Measurements from ENCODE around the gene PEX3.
"Not testable (repeated sequence)": the region's sequence is repeated elsewhere in the genome, so short reads cannot be mapped to it uniquely, and the experiment has no call there.

PEX3 gene

DNA sequence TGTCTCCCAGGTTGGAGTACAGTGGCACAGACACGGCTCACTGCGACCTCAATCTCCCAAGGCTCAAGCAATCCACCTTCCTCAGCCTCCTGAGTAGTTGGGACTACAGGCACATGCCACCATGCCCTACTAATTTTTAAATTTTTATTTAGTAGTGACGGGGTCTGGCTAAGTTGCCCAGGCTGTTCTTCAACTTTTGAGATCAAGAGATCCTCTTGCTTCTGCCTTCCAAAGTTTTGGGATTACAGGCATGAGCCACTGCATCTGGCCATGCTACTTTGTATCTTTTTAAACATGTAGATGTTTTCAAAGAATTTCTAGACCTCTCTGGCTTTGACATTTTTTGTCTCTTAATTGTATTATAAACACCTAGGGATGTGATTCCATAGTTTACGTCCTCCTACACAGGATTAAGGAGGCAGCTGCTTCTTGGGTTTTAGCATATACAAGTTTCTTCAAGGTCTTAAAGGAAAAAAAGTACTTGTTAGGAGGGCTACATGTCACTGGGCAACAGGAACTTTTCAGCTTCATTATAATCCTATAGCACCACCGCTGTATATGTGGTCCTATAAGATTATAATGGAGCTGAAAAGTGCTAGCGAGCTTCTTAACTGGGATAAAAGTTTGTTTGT is 1.4 kb upstream of the PEX3 start:
- no peak for DNase-seq

- DNase-seq = peak; percentile 25
Measured at GRCh38 chr6:143449714-143450452, 722 bp upstream of the PEX3 start.

GRCh38 chr6:143451531-143451930 is 926 bp downstream of the PEX3 start:
- no peak for DNase-seq

DNA sequence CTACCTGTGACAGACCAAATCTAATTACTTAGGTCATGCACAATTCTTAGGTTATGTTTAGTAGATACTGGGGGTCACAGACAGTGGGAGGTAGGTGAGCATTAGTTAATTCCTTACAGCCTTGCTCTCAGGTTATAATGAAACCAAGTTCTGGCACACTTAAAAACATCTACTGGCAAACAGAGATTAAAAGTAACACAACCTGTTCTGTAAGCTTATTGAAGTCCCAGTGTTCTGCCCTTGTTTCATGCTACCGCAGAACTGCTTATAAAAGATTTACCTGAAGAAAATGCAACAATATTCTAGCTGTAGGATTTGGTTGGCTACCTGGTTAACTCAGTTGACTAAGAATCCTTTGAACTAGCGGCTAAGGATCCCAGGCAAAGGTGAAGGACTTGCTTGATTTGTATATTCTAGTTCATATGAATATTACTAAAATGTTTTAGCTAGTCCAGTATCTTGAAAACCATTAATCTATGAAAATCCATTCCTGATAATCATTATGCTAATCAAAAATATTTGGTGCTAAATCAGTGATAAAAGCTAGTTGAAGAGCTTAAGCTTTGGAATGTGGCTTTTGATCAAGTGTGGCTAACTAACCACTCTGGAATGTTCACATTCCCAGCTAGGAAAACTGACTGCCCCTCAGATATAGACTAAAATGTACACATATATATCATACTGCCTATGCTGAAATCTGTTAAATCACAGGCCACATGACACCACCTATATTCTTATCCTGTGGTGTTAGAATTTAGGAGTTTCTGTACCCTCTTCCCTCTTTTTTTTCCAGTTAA is 7.2 kb downstream of the PEX3 start:
- DNase-seq = no peak

GRCh38 chr6:143465546-143465945 is 14.9 kb downstream of the PEX3 start:
- DNase-seq = no peak

DNA sequence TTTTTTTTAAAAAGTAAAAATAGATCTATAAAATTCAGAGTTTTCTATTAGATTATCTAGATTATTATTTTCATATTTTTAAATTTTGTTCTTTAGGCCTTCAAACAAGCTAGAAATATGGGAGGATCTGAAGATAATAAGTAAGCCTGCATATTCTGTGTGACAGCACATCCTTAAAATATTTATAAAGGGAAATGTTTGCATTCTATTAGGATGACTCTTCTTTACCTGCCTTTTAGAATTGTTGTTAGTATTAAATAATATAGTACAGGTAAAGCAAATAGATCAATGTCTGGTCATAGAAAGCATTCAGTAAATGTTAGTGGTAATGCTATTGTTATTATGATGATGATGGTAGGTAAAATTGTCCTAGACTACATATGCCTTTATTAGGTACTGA is 17.4 kb downstream of the PEX3 start:
- no peak for DNase-seq

DNA sequence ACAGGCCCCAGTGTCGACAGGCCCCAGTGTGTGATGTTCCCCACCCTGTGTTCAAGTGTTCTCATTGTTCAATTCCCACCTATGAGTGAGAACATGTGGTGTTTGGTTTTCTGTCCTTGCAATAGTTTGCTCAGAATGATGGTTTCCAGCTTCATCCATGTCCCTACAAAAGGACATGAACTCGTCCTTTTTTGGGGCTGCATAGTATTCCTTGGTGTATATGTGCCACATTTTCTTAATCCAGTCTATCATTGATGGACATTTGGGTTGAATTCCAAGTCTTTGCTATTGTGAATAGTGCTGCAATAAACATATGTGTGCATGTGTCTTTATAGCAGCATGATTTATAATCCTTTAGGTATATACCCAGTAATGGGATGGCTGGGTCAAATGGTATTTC is 18.2 kb downstream of the PEX3 start:
- DNase-seq = not testable (repeated sequence)

- DNase-seq = no peak
Measured at GRCh38 chr6:143471822-143472221, 21.2 kb downstream of the PEX3 start.

- DNase-seq = no peak
Measured at GRCh38 chr6:143476545-143476944, 25.9 kb downstream of the PEX3 start.

GRCh38 chr6:143478479-143479062 is 28.0 kb downstream of the PEX3 start:
- DNase-seq = no peak

GRCh38 chr6:143482593-143482992 is 32.0 kb downstream of the PEX3 start:
- no peak for DNase-seq

DNA sequence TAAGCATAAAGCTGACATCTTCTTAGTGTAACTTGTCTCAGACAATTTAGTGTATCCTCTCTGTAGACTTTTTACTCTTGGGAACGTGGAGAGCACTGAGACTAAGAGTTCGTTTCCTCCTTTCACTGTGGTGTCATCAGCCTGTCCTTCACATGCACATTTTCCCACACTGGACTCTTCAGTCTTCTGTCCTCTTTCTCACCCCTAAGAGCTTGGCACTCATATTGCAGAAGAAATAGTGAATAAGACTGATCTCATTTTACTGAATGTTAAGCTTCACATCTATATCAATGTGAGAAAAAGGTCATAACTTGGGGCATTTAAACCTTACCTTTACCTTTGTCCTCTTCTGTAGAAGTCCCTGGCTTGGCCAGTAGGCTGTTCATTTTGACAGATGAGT is 35.4 kb downstream of the PEX3 start:
- DNase-seq = no peak

DNA sequence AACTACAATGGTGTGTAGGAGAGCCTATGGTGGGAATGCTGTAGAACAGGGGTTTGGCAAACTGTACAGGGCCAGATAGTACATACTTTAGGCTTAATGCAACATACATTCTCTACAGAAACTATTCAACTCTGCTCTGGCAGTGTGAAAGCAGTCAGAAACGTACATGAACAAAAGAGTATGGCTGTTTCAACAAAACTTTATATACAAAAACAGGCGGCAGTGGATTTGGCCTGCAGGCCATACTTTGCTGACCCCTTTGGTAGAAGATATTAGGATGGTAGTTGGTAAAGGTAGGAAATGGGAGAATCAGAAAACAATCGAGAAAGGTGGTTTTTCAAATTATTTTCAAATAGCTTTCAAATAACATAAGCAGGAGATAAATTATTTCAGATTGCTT is 36.1 kb downstream of the PEX3 start:
- DNase-seq = no peak

- no peak for DNase-seq
Measured at GRCh38 chr6:143490244-143490643, 39.6 kb downstream of the PEX3 start.

DNA sequence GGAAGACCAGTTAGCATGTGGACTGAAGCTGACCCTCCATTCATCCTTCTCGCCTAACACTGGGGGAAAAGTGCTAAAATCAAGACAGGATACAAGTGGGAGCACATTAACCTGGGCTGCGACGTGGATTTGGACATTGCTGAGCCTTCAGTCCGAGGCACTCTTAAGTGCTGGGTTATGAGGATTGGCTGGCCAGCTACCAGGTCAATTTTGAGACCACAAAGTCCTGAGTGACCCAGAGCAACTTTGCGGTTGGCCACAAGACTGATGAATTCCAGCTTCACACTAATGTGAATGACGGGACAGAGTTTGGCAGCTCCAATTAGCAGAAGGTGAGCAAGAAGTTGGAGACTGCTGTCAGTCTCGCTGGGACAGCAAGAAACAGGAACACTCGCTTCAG is 40.2 kb downstream of the PEX3 start:
- DNase-seq = no peak

GRCh38 chr6:143496974-143497373 is 46.4 kb downstream of the PEX3 start:
- DNase-seq = no peak

GRCh38 chr6:143498428-143498827 is 47.8 kb downstream of the PEX3 start:
- no peak for DNase-seq

DNA sequence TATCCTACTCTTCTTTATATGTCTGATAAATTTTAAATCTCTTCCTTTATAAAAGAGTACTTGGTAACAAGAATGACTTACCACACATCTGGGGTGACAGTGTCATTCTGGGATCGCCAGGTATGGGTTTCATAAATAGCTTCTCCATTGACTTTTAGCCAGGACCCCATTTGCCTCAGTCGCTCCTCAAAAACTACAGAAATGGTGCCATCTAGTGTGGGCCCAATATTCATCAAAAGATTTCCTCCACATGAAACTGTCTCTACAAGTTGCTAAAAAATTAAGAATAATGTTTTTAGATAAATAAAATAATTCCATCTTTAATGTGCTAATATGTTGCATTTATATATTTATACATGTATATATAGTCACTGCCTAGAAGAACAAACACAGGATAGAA is 51.2 kb downstream of the PEX3 start:
- no peak for DNase-seq

DNA sequence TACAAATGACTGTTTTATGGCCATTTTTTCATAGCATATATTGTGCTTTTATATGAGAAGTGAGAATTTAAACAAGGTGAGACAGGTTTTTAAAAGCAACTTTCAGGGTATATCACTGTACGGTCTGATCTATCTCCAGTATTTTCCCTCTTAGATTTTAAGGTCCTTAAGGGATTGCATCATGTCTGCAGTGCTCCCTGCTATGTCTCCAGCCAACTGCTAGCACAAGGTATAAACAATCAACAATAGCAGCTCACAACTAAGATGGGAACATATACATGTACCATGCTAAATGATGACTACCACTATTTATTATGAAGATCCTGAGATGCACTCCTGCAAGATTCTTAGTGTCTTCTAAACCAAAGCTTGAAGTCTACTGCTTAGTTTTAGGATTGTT is 53.8 kb downstream of the PEX3 start:
- DNase-seq = no peak

GRCh38 chr6:143505111-143505510 is 54.5 kb downstream of the PEX3 start:
- no peak for DNase-seq

- no peak for DNase-seq
Measured at GRCh38 chr6:143505537-143505936, 54.9 kb downstream of the PEX3 start.

GRCh38 chr6:143506199-143506598 is 55.6 kb downstream of the PEX3 start:
- DNase-seq = no peak

GRCh38 chr6:143506620-143507019 is 56.0 kb downstream of the PEX3 start:
- no peak for DNase-seq
